ENCODE measurements around the gene CHPF2. TPM values are rescaled to one million over a fixed set of nuclear protein-coding genes. Genes with fewer than 3 reads are reported as not detected.

CHPF2 gene
- total and polyA plus RNA-seq, 2 experiments from 2014 or later = 4.8 to 26.1 TPM

GRCh38 chr7:151265351-151265931 lies 33.2 kb downstream of the CHPF2 start (continued):
- no peak for TF ChIP-seq ZNF462 (CRISPR knock-in tag; IDR thresholded peaks at IDR 0.05)
- no peak for TF ChIP-seq CTCF (conservative IDR thresholded peaks at IDR 0.05; ENCODE audit: low read depth in 2 of 2)
- TF ChIP-seq ETS1 (IDR thresholded peaks at IDR 0.05) = no peak
- TF ChIP-seq CREB1 (CRISPR knock-in tag; IDR thresholded peaks at IDR 0.05; ENCODE audit: low read depth) = no peak
- no peak for TF ChIP-seq ZNF331 (CRISPR knock-in tag; IDR thresholded peaks at IDR 0.05; ENCODE audit: low read depth)
- no peak for TF ChIP-seq EZH2 (IDR thresholded peaks at IDR 0.05; ENCODE audit: low read depth, unreplicated experiment)
- no peak for TF ChIP-seq POLR2AphosphoS5 (IDR thresholded peaks at IDR 0.05; ENCODE audit: low read depth)
- TF ChIP-seq STAT1 (IDR thresholded peaks at IDR 0.05; ENCODE audit: unreplicated experiment) = no peak

Measured in GM23338 (cell line).